Cardiac fibroblast (primary cell): ENCODE data around the gene SETD2.

Experiments
- DNase-seq, 2 donors: peaks; one replicate each; pipeline versions ENCODE4 v3.0.0 to v3.0.0-alpha.2; 2010; ENCODE audit warnings: low read depth in 2 of 2
- H3K4me3 ChIP-seq, 2 donors: replicated peaks in 1 of 2; 1 replicate in 1 of 2; 2 replicates in 1 of 2; pipeline ENCODE4 v1.5.1; 2011; ENCODE audit warnings: low read depth in 2 of 2, low read length in 2 of 2, mild to moderate bottlenecking in 2 of 2, moderate library complexity in 1 of 2
- TF ChIP-seq, protein P1 (sequence below): IDR thresholded peaks from one replicate; pipeline ENCODE4 v1.5.1; 2011; ENCODE audit warnings: low read depth, mild to moderate bottlenecking, low read length, inconsistent platforms

SETD2 gene

GRCh38 chr3:47003461-47004368, 160.2 kb downstream of the SETD2 start:
- DNase-seq, result no peak
- H3K4me3 ChIP-seq, result no peak overlapping the region
- TF ChIP-seq, protein P1, sequence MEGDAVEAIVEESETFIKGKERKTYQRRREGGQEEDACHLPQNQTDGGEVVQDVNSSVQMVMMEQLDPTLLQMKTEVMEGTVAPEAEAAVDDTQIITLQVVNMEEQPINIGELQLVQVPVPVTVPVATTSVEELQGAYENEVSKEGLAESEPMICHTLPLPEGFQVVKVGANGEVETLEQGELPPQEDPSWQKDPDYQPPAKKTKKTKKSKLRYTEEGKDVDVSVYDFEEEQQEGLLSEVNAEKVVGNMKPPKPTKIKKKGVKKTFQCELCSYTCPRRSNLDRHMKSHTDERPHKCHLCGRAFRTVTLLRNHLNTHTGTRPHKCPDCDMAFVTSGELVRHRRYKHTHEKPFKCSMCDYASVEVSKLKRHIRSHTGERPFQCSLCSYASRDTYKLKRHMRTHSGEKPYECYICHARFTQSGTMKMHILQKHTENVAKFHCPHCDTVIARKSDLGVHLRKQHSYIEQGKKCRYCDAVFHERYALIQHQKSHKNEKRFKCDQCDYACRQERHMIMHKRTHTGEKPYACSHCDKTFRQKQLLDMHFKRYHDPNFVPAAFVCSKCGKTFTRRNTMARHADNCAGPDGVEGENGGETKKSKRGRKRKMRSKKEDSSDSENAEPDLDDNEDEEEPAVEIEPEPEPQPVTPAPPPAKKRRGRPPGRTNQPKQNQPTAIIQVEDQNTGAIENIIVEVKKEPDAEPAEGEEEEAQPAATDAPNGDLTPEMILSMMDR, result no peak

DNA sequence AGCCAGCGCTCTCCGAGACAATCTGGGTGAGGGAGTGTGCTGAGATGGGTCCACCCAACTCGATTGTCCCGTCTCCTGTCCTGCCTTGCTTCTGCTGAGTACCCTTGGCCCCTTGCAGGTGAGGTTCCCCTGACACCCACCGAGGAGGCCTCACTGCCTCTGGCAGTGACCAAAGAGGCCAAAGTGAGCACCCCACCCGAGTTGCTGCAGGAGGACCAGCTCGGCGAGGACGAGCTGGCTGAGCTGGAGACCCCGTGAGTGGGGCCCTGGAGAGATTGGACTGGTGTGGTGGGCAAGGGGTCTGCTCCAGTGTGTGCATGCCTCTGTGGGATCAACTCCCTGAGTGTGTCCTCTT, 160.9 kb downstream of the SETD2 start:
- H3K4me3 ChIP-seq, result no peak overlapping the region
- DNase-seq, result no peak
- TF ChIP-seq, protein P1, result no peak

GRCh38 chr3:47002171-47003055, 161.5 kb downstream of the SETD2 start:
- H3K4me3 ChIP-seq, result no peak overlapping the region
- no peak for DNase-seq

DNA sequence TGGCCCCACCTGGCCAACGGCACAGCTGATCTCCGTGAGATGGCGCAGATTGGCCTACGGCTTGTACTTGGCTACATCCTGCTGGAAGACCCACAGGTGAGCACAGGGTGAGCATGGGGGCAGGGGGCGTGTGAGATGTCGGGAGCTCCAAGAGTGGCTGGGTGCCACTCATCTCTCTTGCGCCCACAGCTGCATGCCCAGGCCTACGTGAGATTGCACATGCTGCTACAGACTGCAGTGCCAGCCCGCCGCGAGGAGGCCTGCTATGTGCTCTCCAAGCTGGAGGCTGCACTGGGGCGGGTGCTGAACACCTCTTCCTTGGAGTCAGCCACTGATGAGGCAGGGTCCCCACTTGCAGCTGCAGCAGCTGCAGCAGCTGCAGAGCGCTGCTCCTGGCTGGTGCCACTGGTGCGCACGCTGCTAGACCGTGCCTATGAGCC, 162.2 kb downstream of the SETD2 start:
- no peak overlapping the region for H3K4me3 ChIP-seq
- TF ChIP-seq, protein P1, result no peak
- DNase-seq, result no peak

More at GRCh38 chr3:47002171-47003055, 161.5 kb downstream of the SETD2 start:
- TF ChIP-seq, protein P1, result no peak

DNA sequence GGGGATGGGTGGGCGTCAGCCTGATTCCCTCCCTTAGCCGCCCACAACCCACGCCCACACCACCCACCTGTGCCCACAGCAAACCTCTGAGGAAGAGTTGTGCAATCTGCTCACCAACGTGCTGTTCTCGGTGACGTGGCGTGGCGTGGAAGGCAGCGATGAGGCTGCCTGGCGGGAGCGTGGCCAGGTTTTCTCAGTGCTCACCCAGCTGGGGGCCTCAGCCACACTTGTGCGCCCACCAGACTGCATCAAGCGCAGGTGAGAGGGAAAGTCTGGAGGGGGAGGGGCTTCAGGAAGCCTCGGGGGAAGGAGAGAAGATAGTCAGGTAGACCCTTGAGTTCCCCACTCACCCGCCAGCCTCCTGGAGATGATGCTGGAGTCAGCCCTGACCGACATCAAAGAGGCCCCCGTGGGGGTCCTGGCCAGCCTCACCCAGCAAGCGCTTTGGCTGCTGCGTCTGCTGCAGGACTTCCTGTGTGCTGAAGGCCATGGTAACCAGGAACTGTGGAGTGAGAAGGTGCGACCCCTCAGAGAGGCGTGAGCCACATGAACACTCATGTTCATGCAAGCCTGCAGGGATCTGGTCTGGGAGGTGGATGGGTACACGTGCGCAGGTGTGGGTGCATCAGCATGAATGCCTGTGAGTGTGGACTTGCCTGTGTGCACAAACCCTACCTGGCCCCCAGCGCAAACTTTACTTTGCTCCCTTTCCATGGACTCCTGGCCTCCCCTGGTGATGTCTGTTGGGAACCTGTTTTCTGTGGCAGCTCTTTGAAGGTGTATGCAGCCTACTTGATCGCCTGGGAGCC, 162.8 kb downstream of the SETD2 start:
- no peak overlapping the region for H3K4me3 ChIP-seq
- TF ChIP-seq, protein P1, result no peak
- DNase-seq, result no peak

GRCh38 chr3:47000198-47000815, 163.6 kb downstream of the SETD2 start:
- TF ChIP-seq, protein P1, result no peak
- peak in 1 of 2 donors; percentile 28 for DNase-seq
- no peak overlapping the region for H3K4me3 ChIP-seq
